ENCODE measurements around the gene UFSP2. TPM values are rescaled to one million over a fixed set of nuclear protein-coding genes. Genes with fewer than 3 reads are reported as not detected.

UFSP2 gene
- total and polyA plus RNA-seq, 2 experiments from 2014 or later, result 29.0 to 53.0 TPM

- TF ChIP-seq ZNF462 (CRISPR knock-in tag; IDR thresholded peaks at IDR 0.05), result no peak
Observed at GRCh38 chr4:185404031-185404430, 21.7 kb downstream of the UFSP2 start (continued).

GRCh38 chr4:185399466-185399865 is 26.3 kb downstream of the UFSP2 start:
- Mint-ChIP-seq H3K36me3 (ENCODE audit: low read depth) (peaks cover 20% of the 10 kb centered on the region; the same call in 2 of the 3 replicates), H3K4me3 (no peak overlapping the region), H3K9me3 (peaks cover 3% of the 10 kb centered on the region; the same call in 1 of the 3 replicates), H3K4me1 (peaks cover 11% of the 10 kb centered on the region), H3K27ac (no peak overlapping the region), H3K27me3 (ENCODE audit: insufficient read depth, low read depth, poor library complexity) (peaks cover 2% of the 10 kb centered on the region)
- Histone ChIP-seq H3F3A (replicated peaks; ENCODE audit: low read depth) (peaks cover 4% of the 10 kb centered on the region; the same call in 1 of the 2 replicates), H3K27ac (ENCODE audit: low read depth) (no peak overlapping the region), H3K79me2 (replicated peaks; ENCODE audit: insufficient read depth) (no peaks in the 10 kb centered on the region), H3K4me2 (no peak overlapping the region), H3K4me3 (no peak overlapping the region), H3K9me2 (ENCODE audit: insufficient read depth) (no peaks in the 10 kb centered on the region), H4K20me1 (replicated peaks; ENCODE audit: insufficient read depth) (no peaks in the 10 kb centered on the region), H2AFZ (no peak overlapping the region), H3K36me3 (ENCODE audit: insufficient read depth) (no peaks in the 10 kb centered on the region; the same call in 1 of the 2 replicates), H3K4me1 (ENCODE audit: insufficient read depth) (no peaks in the 10 kb centered on the region; the same call in 1 of the 2 replicates), H3K27me3 (ENCODE audit: insufficient read depth) (peaks cover 9% of the 10 kb centered on the region)
- no peak for ATAC-seq
- no peak for DNase-seq (ENCODE audit: low spot score)
- TF ChIP-seq STAT1 (IDR thresholded peaks at IDR 0.05; ENCODE audit: unreplicated experiment), result no peak

GRCh38 chr4:185398618-185399017 is 27.1 kb downstream of the UFSP2 start:
- peaks cover 17% of the 10 kb centered on the region; the same call in 2 of the 3 replicates for H3K36me3 Mint-ChIP-seq (ENCODE audit: low read depth)
- H3K4me2 ChIP-seq, result no peak overlapping the region
- H3K4me3 ChIP-seq, result no peak overlapping the region
- no peaks in the 10 kb centered on the region for H3K9me2 ChIP-seq (ENCODE audit: insufficient read depth)
- no peaks in the 10 kb centered on the region for H3K79me2 ChIP-seq (replicated peaks; ENCODE audit: insufficient read depth)
- H3K4me3 Mint-ChIP-seq, result no peak overlapping the region
- peaks cover 9% of the 10 kb centered on the region for H3K27me3 ChIP-seq (ENCODE audit: insufficient read depth)
- H3K27me3 Mint-ChIP-seq (ENCODE audit: insufficient read depth, low read depth, poor library complexity), result peaks cover 2% of the 10 kb centered on the region
- no peak overlapping the region for H3K27ac Mint-ChIP-seq
- ATAC-seq (no peak), DNase-seq (ENCODE audit: low spot score) (no peak)
- H2AFZ ChIP-seq, result no peak overlapping the region
- H3K9me3 Mint-ChIP-seq, result peaks cover 3% of the 10 kb centered on the region; the same call in 1 of the 3 replicates
- no peaks in the 10 kb centered on the region; the same call in 1 of the 2 replicates for H3K4me1 ChIP-seq (ENCODE audit: insufficient read depth)
- peaks cover 4% of the 10 kb centered on the region; the same call in 1 of the 2 replicates for H3F3A ChIP-seq (replicated peaks; ENCODE audit: low read depth)
- H4K20me1 ChIP-seq (replicated peaks; ENCODE audit: insufficient read depth), result no peaks in the 10 kb centered on the region
- H3K4me1 Mint-ChIP-seq, result peaks cover 11% of the 10 kb centered on the region
- H3K27ac ChIP-seq (ENCODE audit: low read depth), result no peak overlapping the region
- no peaks in the 10 kb centered on the region; the same call in 1 of the 2 replicates for H3K36me3 ChIP-seq (ENCODE audit: insufficient read depth)
- TF ChIP-seq EZH2phosphoT487 (IDR thresholded peaks at IDR 0.05; ENCODE audit: unreplicated experiment) (no peak), REST (IDR thresholded peaks at IDR 0.05; ENCODE audit: unreplicated experiment) (no peak), POLR2AphosphoS5 (IDR thresholded peaks at IDR 0.05; ENCODE audit: low read depth) (no peak), CTCF (conservative IDR thresholded peaks at IDR 0.05; ENCODE audit: low read depth in 2 of 2) (no peak), NANOG (IDR thresholded peaks at IDR 0.05; ENCODE audit: borderline replicate concordance) (no peak), JUNB (IDR thresholded peaks at IDR 0.05; ENCODE audit: unreplicated experiment) (no peak), EZH2 (IDR thresholded peaks at IDR 0.05; ENCODE audit: low read depth, unreplicated experiment) (no peak)
